RWPE2 (cell line): ENCODE data around the gene DLG4.
"Not testable (repeated sequence)": the region's sequence is repeated elsewhere in the genome, so short reads cannot be mapped to it uniquely, and the experiment has no call there.

Source experiments
- ATAC-seq: fragments of 200-7000 bp; cut with Tn5 transposase; 3 replicates; pipeline ENCODE4 v1.9.1; 2021; ENCODE audit warnings: low read depth
- DNase-seq: peaks from one replicate; pipeline ENCODE4 v3.0.0-alpha.2; 2020; ENCODE audit warnings: low spot score
- H3K27ac ChIP-seq: fragments of 450-650 bp; 2 replicates; pipeline ENCODE4 v1.5.1; 2017; ENCODE audit warnings: mild to moderate bottlenecking; ENCODE audit not compliant: poor library complexity, severe bottlenecking
- H3K27me3 ChIP-seq: fragments of 250-450 bp; sonication (Bioruptor Pico); 2 replicates; pipeline ENCODE4 v1.5.1; 2021; ENCODE audit warnings: mild to moderate bottlenecking, moderate library complexity; ENCODE audit not compliant: insufficient read depth, poor library complexity, severe bottlenecking
- H3K36me3 ChIP-seq: fragments of 250-450 bp; sonication (Bioruptor Pico); 2 replicates; pipeline ENCODE4 v1.5.1; 2020; ENCODE audit warnings: low read depth, mild to moderate bottlenecking, moderate library complexity
- H3K4me1 ChIP-seq: fragments of 250-450 bp; sonication (Bioruptor Pico); 2 replicates; pipeline ENCODE4 v1.5.1; 2021; ENCODE audit warnings: mild to moderate bottlenecking, moderate library complexity; ENCODE audit not compliant: insufficient read depth, poor library complexity, severe bottlenecking
- H3K4me3 ChIP-seq: fragments of 250-450 bp; sonication (Bioruptor Pico); 2 replicates; pipeline ENCODE4 v1.5.1; 2021; ENCODE audit warnings: mild to moderate bottlenecking, moderate library complexity; ENCODE audit not compliant: severe bottlenecking
- H3K9me3 ChIP-seq: fragments of 250-450 bp; sonication (Bioruptor Pico); 2 replicates; pipeline ENCODE4 v1.5.1; 2021; ENCODE audit warnings: mild to moderate bottlenecking, moderate library complexity; ENCODE audit not compliant: severe bottlenecking
- TF ChIP-seq, protein P1 (sequence below): fragments of 450-650 bp; IDR thresholded peaks from one replicate; pipeline ENCODE4 v1.5.1; 2017; ENCODE audit warnings: mild to moderate bottlenecking, moderate library complexity; ENCODE audit not compliant: poor library complexity, severe bottlenecking

The DLG4 gene

DNA sequence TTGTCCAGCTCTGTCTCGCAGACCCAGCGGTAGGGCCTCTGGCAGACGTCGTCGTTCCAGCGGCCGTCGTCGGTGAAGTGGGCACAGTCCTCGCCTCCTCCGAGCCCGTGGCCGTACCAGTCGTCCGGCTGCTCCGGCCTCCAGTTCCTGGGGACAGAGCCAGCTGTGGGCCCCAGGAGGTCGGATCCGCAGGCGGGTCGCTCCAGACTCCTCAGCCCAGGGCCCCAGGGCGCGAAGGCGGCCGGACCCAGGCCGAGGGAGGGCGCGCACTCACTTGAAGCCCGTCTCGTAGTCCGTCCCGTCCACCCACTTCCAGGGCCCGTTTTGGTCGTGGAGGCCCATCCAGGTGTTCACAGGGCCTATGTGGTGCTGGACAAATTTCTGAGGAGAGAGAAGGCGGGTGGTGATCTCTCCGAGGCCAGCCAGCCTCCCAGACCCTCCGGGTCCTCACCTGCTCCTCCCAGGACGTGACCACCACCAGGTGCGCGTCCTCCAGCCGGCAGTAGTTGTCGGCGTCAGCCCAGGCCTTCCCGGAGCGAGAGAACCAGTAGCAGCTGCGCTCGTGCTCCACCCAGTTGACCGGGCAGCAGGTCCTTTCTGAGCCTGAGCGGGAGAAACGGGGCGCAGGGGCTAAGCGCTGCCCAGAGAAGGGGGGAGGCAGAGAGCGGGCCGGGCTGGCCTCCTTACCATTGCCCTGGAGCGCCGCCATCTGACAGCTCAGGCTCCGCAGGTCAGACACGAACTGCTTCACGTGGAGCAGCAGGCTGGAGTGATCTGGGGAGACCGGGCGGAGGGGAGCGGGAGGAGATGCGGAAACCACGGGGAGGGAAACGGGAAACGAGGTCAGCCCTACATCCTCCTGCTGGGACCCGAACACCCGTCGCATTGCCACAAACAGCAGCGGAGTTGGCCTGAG is 45.7 kb downstream of the DLG4 start:
- Histone ChIP-seq H3K4me1 (no peaks in the 10 kb centered on the region), H3K9me3 (peaks cover 3% of the 10 kb centered on the region), H3K27me3 (no peaks in the 10 kb centered on the region), H3K4me3 (no peak overlapping the region), H3K36me3 (no peaks in the 10 kb centered on the region), H3K27ac (no peak overlapping the region)
- ATAC-seq (peak; percentile 37; the same call in 2 of the 3 replicates), DNase-seq (no peak)
- TF ChIP-seq, protein P1, sequence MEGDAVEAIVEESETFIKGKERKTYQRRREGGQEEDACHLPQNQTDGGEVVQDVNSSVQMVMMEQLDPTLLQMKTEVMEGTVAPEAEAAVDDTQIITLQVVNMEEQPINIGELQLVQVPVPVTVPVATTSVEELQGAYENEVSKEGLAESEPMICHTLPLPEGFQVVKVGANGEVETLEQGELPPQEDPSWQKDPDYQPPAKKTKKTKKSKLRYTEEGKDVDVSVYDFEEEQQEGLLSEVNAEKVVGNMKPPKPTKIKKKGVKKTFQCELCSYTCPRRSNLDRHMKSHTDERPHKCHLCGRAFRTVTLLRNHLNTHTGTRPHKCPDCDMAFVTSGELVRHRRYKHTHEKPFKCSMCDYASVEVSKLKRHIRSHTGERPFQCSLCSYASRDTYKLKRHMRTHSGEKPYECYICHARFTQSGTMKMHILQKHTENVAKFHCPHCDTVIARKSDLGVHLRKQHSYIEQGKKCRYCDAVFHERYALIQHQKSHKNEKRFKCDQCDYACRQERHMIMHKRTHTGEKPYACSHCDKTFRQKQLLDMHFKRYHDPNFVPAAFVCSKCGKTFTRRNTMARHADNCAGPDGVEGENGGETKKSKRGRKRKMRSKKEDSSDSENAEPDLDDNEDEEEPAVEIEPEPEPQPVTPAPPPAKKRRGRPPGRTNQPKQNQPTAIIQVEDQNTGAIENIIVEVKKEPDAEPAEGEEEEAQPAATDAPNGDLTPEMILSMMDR = no peak

DNA sequence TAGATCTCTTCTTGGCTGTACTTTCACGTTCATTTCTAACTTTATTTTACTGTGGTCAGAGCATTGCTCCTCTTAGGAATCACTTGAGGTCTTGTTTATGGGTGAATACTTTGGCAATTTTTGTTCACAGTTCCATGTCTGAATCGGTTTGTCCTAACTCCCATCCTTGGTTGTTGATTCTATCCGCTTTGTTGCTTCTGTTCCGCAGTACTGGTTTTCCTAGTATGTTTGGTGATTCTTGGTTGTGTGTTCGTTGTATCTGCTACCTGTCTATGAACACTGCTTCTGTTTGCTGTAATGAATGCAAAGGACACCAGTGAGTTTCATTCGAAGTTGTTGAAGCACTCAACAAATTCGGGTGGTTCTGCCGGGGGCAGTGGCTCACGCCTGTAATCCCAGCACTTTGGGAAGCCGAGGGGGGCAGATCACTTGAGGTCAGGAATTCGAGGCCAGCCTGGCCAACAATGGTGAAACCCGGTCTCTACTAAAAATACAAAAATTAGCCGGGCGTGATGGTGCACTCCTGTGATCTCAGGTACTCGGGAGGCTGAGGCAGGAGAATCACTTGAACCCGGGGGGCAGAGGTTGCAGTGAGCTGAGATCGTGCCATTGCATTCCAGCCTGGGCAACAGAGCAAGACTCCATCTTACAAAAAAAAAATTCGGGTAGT is 47.0 kb downstream of the DLG4 start:
- not testable (repeated sequence) for H3K4me1 ChIP-seq, H3K9me3 ChIP-seq, H3K4me3 ChIP-seq, H3K27ac ChIP-seq, ATAC-seq, DNase-seq, H3K27me3 ChIP-seq, H3K36me3 ChIP-seq

DNA sequence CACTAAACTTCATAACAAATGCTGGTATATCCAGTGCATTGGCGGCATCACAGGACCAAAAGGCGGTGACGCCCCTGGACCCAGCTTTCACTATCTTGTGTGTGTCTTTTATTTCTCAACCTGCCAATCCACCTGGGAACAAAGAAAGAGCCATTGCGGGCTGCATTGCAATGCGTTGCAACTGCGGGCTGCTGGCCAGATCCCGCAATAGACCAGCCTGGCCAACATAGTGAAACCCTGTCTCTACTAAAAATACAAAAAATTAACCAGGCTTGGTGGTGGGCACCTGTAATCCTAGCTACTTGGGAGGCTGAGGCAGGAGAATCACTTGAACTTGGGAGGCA is 50.1 kb downstream of the DLG4 start:
- not testable (repeated sequence) for DNase-seq, H3K27ac ChIP-seq, H3K27me3 ChIP-seq, H3K4me1 ChIP-seq, ATAC-seq, H3K36me3 ChIP-seq, H3K4me3 ChIP-seq, H3K9me3 ChIP-seq

DNA sequence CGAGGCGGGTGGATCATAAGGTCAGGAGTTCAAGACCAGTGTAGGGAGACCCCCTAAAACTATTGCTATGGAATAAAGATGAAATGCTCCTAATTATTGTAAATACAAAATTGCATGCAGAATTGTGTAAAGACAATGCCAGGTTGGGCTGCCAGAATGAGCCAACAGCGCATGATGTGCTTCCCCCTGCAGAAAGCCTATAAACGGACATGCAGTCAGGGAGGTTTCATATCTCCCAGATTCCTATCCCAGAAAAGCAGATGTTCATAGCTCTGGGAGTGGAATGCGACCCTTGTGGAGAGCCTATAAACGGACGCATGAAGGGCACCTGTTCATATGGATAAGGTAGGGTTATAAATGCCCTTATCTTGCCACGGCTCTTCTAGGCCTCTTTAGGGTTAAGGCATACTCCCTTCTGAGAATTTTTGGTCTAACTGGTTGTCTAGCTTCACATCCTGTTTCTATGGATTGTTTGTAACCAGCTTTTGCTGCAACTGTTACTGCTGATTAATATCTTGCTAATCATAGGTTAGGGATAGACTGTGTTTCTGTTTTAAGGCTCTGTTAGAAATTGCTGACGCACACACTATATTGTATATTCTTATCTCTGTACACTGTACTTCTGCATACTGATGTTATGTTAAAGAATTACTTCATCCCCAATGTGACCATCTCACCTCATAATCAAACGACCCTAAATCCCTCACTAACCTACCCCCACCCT is 50.6 kb downstream of the DLG4 start:
- H3K36me3 ChIP-seq, DNase-seq, H3K9me3 ChIP-seq, H3K4me3 ChIP-seq, H3K27me3 ChIP-seq, H3K4me1 ChIP-seq, H3K27ac ChIP-seq, ATAC-seq: not testable (repeated sequence)

DNA sequence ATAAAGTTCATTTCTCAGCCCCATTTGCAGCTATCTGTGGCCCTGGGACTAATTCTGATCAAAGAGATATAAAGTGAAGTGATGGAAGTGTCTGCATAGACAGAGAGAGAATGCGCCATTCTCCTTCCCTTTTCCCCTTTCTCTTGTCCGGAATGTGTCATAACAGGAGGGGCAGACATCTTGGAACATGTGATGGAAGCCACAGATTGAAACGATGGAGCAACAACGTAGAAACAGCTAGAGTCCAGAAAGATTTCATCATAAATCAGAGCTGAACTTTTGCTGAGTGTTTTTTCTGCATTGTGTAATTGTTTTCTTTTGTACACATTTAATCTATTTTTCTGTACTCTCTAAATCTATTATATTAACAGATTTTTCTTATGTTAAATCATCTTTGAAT is 51.8 kb downstream of the DLG4 start:
- Histone ChIP-seq H3K27ac (no peak overlapping the region), H3K4me3 (no peak overlapping the region), H3K9me3 (peaks cover 3% of the 10 kb centered on the region), H3K27me3 (no peaks in the 10 kb centered on the region), H3K4me1 (no peaks in the 10 kb centered on the region), H3K36me3 (no peaks in the 10 kb centered on the region)
- TF ChIP-seq, protein P1 = no peak
- ATAC-seq (no peak), DNase-seq (no peak)

DNA sequence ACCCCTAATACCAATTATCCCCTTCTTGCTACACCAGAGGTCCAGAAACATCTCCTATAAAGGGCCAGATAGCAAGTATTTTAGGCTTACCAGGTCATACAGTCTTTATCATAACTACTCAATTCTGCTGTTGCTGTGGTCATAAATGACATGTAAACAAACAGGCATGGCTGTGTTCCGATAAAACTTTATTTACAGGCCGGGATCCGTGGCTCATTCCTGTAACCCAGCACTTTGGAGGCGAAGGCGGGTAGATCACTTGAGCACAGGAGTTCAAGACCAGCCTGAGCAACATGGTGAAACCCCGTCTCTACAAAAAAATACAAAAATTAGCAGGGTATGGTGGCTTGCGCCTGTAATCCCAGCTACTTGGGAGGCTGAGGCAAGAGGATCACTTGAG is 52.8 kb downstream of the DLG4 start:
- ATAC-seq (no peak), DNase-seq (no peak)
- H3K36me3 ChIP-seq = no peaks in the 10 kb centered on the region
- no peak overlapping the region for H3K27ac ChIP-seq
- H3K4me3 ChIP-seq = no peak overlapping the region
- H3K4me1 ChIP-seq = no peaks in the 10 kb centered on the region
- TF ChIP-seq, protein P1 = no peak
- peaks cover 3% of the 10 kb centered on the region for H3K9me3 ChIP-seq
- no peaks in the 10 kb centered on the region for H3K27me3 ChIP-seq

DNA sequence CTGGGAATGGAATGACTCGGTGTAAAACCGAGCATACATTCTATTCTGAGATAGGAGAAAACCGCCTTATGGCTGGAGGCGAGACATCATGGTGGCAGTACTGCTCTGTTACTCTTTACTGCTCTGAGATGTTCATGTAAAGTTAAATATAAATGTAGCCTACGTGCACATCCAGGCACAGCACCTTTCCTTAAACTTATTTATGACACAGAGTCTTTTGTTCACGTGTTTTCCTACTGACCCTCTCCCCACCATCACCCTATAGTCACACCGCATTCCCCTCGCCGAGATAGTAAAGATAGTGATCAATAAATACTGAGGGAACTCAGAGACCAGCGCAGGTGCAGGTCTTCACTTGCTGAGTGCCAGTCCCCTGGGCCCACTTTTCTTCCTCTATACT is 60.1 kb downstream of the DLG4 start:
- ATAC-seq, H3K9me3 ChIP-seq, H3K27ac ChIP-seq, H3K4me1 ChIP-seq, H3K27me3 ChIP-seq, H3K36me3 ChIP-seq, H3K4me3 ChIP-seq, DNase-seq: not testable (repeated sequence)

DNA sequence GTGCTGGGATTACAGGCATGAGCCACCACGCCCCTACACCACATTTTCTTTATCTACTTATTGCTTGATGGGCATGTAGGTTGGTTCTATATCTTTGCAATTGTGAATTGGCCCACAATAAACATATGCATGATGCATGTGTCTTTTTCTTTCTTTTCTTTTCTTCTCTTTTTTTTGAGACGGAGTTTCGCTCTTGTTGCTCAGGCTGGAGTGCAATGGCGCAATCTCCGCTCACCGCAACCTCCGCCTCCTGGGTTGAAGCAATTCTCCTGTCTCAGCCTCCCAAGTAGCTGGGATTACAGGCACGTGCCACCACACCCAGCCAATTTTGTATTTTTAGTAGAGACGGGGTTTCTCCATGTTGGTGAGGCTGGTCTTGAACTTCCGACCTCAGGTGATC is 61.2 kb downstream of the DLG4 start:
- not testable (repeated sequence) for H3K27ac ChIP-seq, H3K9me3 ChIP-seq, ATAC-seq, H3K36me3 ChIP-seq, H3K4me1 ChIP-seq, H3K27me3 ChIP-seq, H3K4me3 ChIP-seq, DNase-seq
